ENCODE measurements around the gene CDK17.

Gene CDK17

DNA sequence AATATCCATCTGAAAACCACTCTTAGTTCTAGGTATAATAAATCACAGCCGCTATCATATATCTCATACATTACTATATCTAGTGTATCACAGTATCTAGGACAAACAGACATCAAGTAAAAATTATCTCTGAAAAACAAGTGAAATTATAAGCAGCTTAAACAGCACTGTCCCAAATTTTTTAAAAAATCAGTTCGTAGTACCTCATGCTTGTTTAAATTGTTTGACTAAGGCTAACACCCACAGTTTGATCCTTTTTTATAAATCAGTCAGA lies 33.9 kb downstream of the CDK17 start:
- Histone ChIP-seq H3K27me3 (ENCODE audit: control insufficient read depth, insufficient read depth, low read length) (no peaks in the 10 kb centered on the region), H3K27ac (ENCODE audit: low read depth, low read length) (no peak overlapping the region)

DNA sequence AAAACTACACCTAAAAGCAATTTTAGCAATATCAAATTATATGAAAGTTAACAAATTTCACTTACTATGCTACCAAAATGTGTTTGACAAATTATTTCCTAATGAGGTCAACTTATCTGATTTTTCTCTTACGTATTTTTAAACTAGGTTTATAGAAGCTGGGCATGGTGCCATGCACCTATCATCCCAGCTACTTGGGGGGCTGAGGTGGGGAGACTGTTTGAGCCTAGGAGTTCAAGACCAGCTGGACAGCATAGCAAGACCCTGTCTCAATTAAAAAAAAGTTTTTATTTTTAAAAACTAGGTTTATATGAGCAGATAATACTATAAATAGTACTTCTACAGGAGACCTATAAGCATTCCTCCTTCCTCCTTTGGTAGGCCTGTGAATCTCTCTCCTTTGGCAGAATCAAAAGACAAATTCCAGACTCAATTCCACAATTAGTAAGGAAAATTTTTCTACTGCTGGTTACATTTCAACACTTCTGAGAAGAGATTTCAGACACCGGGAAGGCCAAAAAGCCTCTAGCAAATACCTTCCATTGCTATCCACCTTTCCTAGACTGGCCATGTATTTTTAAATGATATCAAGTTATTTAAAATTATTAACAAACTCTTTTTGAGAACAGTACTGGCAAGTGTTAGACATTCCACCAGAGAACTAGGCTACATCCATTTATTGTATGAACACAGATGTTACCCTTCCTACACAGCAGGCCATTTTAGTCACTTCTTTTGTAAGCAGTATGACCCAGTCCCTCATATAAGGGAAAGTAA lies 34.4 kb downstream of the CDK17 start:
- no peak overlapping the region for H3K9ac ChIP-seq (ENCODE audit: low read depth, low read length)
- H3K4me1 ChIP-seq (ENCODE audit: control insufficient read depth, insufficient read depth, low read length), result peaks cover 21% of the 10 kb centered on the region
- no peak overlapping the region for H3K27ac ChIP-seq (ENCODE audit: low read depth, low read length)
- H3K9me3 ChIP-seq (ENCODE audit: control insufficient read depth, insufficient read depth, low read length), result no peaks in the 10 kb centered on the region
- H3K27me3 ChIP-seq (ENCODE audit: control insufficient read depth, insufficient read depth, low read length), result no peaks in the 10 kb centered on the region
- no peak overlapping the region for H3K4me3 ChIP-seq (ENCODE audit: low read depth, low read length)
- H3K36me3 ChIP-seq (ENCODE audit: control insufficient read depth, insufficient read depth, low read length), result no peaks in the 10 kb centered on the region

More for the DNA sequence above, 33.9 kb downstream of the CDK17 start:
- Histone ChIP-seq H3K4me1 (ENCODE audit: control insufficient read depth, insufficient read depth, low read length) (peaks cover 22% of the 10 kb centered on the region), H3K9ac (ENCODE audit: low read depth, low read length) (no peak overlapping the region), H3K36me3 (ENCODE audit: control insufficient read depth, insufficient read depth, low read length) (no peaks in the 10 kb centered on the region), H3K9me3 (ENCODE audit: control insufficient read depth, insufficient read depth, low read length) (no peaks in the 10 kb centered on the region), H3K4me3 (ENCODE audit: low read depth, low read length) (no peak overlapping the region)

DNA sequence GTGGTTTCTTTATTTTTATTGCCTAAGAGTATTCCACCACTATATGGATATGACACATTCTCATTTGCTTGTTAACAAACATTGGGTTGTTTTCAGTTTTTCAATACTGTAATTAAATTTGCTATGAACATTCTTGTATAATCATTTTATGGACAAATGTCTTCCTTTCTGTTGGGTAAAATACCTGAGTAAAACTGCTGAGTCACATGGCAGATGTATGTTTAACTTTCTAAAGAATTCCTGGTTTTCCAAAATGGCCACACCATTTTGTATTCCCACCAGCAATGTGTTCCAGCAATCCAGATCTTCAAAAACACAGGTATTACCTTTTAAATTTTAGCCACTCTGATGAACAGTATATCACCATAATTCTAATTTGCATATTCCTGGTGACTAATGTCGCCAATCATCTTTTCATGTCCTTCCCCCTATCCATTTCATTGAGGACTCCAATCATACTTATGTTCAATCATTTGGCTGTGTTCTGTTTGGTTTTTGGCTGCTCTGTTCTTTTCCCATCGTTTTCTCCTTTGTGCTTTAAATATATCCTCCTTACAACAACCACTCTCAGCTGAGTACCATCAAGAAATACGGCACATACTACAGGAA lies 36.0 kb downstream of the CDK17 start:
- no peak overlapping the region for H3K27ac ChIP-seq (ENCODE audit: low read depth, low read length)
- no peak overlapping the region for H3K4me3 ChIP-seq (ENCODE audit: low read depth, low read length)
- H3K4me1 ChIP-seq (ENCODE audit: control insufficient read depth, insufficient read depth, low read length), result peaks cover 16% of the 10 kb centered on the region
- no peaks in the 10 kb centered on the region for H3K36me3 ChIP-seq (ENCODE audit: control insufficient read depth, insufficient read depth, low read length)
- H3K9me3 ChIP-seq (ENCODE audit: control insufficient read depth, insufficient read depth, low read length), result no peaks in the 10 kb centered on the region
- H3K9ac ChIP-seq (ENCODE audit: low read depth, low read length), result no peak overlapping the region
- H3K27me3 ChIP-seq (ENCODE audit: control insufficient read depth, insufficient read depth, low read length), result no peaks in the 10 kb centered on the region

DNA sequence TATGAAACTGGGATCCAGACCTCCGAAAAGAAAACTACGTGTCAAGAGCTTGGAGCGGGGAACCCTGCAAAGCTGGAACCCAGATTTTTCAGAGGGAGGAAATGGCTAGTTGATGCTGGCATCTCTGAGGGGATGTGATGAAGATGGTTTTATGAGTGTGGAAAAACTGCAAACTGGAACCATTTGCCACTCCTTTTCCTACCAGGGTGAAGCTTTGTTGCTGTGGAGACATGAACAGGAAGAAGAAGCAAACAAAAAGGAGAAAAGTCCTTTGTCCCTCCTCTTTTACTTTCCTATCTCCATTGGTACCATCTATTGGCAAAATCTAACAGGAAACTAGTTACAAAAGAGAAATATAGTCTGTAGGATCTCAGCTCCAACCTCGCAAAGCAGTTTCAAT lies 39.2 kb downstream of the CDK17 start:
- no peaks in the 10 kb centered on the region for H3K9me3 ChIP-seq (ENCODE audit: control insufficient read depth, insufficient read depth, low read length)
- no peaks in the 10 kb centered on the region for H3K27me3 ChIP-seq (ENCODE audit: control insufficient read depth, insufficient read depth, low read length)
- H3K27ac ChIP-seq (ENCODE audit: low read depth, low read length), result no peak overlapping the region
- peaks cover 6% of the 10 kb centered on the region for H3K4me1 ChIP-seq (ENCODE audit: control insufficient read depth, insufficient read depth, low read length)
- no peaks in the 10 kb centered on the region for H3K36me3 ChIP-seq (ENCODE audit: control insufficient read depth, insufficient read depth, low read length)
- H3K4me3 ChIP-seq (ENCODE audit: low read depth, low read length), result no peak overlapping the region
- H3K9ac ChIP-seq (ENCODE audit: low read depth, low read length), result no peak overlapping the region

DNA sequence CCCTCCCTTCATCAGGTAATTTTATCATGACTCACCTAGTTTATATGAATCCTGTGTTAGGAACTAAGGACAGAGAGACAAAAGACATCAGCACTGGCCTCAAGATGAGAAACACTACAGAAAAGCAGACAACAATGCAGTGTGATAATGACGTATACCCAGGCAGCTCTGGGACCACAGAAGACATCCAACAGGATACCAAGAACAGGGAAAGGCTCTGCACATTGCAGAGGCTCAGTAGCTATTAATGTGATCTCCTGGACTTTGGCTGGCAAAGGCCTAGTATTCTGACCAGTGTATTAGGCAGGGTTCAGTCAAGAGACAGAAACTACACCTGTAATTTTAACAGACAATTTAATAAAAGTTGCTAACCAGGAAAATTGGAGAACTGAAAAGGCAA lies 39.7 kb downstream of the CDK17 start:
- no peaks in the 10 kb centered on the region for H3K9me3 ChIP-seq (ENCODE audit: control insufficient read depth, insufficient read depth, low read length)
- H3K4me3 ChIP-seq (ENCODE audit: low read depth, low read length), result no peak overlapping the region
- no peaks in the 10 kb centered on the region for H3K36me3 ChIP-seq (ENCODE audit: control insufficient read depth, insufficient read depth, low read length)
- H3K27me3 ChIP-seq (ENCODE audit: control insufficient read depth, insufficient read depth, low read length), result no peaks in the 10 kb centered on the region
- peaks cover 6% of the 10 kb centered on the region for H3K4me1 ChIP-seq (ENCODE audit: control insufficient read depth, insufficient read depth, low read length)
- no peak overlapping the region for H3K27ac ChIP-seq (ENCODE audit: low read depth, low read length)
- H3K9ac ChIP-seq (ENCODE audit: low read depth, low read length), result no peak overlapping the region

DNA sequence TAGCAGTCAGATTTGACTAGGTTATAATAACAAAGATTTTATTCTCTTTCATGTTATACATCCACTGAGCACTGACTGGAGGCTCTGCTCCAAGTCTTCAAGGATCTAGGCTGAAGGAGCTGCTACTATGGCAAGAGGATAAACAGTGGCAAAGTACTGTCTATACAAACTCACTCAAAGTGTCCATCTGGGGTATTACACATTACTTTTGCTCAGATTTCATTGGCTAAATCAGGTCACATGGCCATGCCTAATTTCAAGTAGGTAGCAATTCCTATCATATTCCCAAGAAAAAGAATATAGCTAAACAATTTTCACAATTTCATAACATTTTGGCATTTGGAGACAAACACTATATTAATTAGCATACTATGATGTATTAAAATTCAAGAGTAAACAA lies 40.9 kb downstream of the CDK17 start:
- Histone ChIP-seq H3K9me3 (ENCODE audit: control insufficient read depth, insufficient read depth, low read length) (no peaks in the 10 kb centered on the region), H3K4me3 (ENCODE audit: low read depth, low read length) (no peak overlapping the region), H3K9ac (ENCODE audit: low read depth, low read length) (no peak overlapping the region), H3K27me3 (ENCODE audit: control insufficient read depth, insufficient read depth, low read length) (no peaks in the 10 kb centered on the region), H3K4me1 (ENCODE audit: control insufficient read depth, insufficient read depth, low read length) (peaks cover 7% of the 10 kb centered on the region), H3K36me3 (ENCODE audit: control insufficient read depth, insufficient read depth, low read length) (no peaks in the 10 kb centered on the region), H3K27ac (ENCODE audit: low read depth, low read length) (no peak overlapping the region)

DNA sequence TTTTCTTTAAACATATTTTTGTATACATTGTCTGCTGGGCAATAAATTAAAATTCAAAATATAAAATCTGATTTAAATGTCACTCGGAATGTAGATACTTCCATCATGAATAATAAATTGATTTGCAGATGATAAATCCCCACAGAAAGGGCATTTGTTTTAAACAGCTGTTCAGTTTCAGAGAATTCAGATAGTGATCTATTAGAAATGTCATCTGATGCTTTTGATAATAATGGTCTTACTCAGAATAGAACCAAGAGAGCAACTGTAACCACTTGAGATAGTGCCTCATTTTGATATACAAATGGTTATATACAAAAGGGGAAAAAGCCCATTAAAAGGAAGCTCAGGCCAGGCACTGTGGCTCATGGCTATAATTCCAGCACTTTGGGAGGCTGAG lies 43.4 kb downstream of the CDK17 start:
- Histone ChIP-seq H3K27me3 (ENCODE audit: control insufficient read depth, insufficient read depth, low read length) (no peaks in the 10 kb centered on the region), H3K27ac (ENCODE audit: low read depth, low read length) (no peak overlapping the region), H3K4me3 (ENCODE audit: low read depth, low read length) (no peak overlapping the region), H3K36me3 (ENCODE audit: control insufficient read depth, insufficient read depth, low read length) (no peaks in the 10 kb centered on the region), H3K4me1 (ENCODE audit: control insufficient read depth, insufficient read depth, low read length) (peaks cover 15% of the 10 kb centered on the region), H3K9me3 (ENCODE audit: control insufficient read depth, insufficient read depth, low read length) (no peaks in the 10 kb centered on the region), H3K9ac (ENCODE audit: low read depth, low read length) (no peak overlapping the region)

DNA sequence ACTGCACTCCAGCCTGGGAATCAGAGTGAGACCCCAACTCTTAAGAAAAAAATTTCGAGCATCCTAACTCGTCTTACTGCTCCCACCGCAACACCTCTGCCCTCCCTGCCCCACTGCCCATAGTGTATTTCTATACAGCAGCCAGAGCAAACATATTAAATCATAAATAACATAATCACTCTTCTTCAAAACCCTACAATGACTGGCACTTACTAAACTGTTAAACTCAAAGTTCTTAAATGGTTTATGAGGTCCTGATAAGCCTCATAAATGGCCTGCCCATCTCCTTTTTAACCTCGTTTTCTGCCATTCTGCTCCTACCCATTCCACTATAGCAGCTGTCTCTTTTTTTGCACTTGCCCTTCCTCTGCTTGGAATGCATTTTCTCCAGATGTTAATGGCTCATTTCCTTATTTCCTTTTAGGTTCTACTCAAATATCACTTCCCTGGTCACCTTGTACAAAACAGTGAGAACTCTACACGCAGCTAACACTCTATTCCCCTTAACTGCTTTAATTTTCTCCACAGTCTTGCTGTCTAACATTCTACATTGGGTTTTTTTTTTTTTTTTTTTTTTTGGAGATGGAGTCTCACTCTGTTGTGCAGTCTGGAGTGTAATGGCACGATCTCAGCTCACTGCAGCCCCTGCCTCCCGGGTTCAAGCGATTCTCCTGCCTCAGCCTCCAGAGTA lies 45.2 kb downstream of the CDK17 start:
- H3K4me3 ChIP-seq (ENCODE audit: low read depth, low read length), result no peak overlapping the region
- H3K36me3 ChIP-seq (ENCODE audit: control insufficient read depth, insufficient read depth, low read length), result no peaks in the 10 kb centered on the region
- no peaks in the 10 kb centered on the region for H3K27me3 ChIP-seq (ENCODE audit: control insufficient read depth, insufficient read depth, low read length)
- peaks cover 9% of the 10 kb centered on the region; the same call in 1 of the 2 replicates for H3K4me1 ChIP-seq (ENCODE audit: control insufficient read depth, insufficient read depth, low read length)
- no peak overlapping the region for H3K9ac ChIP-seq (ENCODE audit: low read depth, low read length)
- no peak overlapping the region for H3K27ac ChIP-seq (ENCODE audit: low read depth, low read length)
- H3K9me3 ChIP-seq (ENCODE audit: control insufficient read depth, insufficient read depth, low read length), result no peaks in the 10 kb centered on the region

DNA sequence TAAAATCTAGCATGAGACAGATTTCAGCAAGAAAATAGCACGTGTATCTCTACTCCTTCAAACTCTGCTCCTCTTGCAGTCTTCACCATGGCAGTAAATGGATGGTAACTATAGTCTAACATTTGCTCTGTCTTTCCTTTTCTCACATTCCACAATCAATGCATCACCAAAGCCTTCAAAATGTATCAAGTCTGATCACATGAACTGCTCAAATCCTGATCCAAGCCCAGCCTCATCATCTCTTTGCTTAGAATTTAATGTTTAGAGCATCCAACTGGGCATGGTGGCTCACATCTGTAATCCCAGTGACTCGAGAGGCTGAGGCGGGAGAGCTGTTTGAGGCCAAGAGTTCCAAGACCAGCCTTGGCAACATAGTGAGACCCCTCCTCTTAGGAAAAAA lies 45.9 kb downstream of the CDK17 start:
- H3K4me3 ChIP-seq (ENCODE audit: low read depth, low read length), result no peak overlapping the region
- no peaks in the 10 kb centered on the region for H3K27me3 ChIP-seq (ENCODE audit: control insufficient read depth, insufficient read depth, low read length)
- no peaks in the 10 kb centered on the region for H3K9me3 ChIP-seq (ENCODE audit: control insufficient read depth, insufficient read depth, low read length)
- H3K4me1 ChIP-seq (ENCODE audit: control insufficient read depth, insufficient read depth, low read length), result peaks cover 9% of the 10 kb centered on the region; the same call in 1 of the 2 replicates
- H3K9ac ChIP-seq (ENCODE audit: low read depth, low read length), result no peak overlapping the region
- H3K36me3 ChIP-seq (ENCODE audit: control insufficient read depth, insufficient read depth, low read length), result no peaks in the 10 kb centered on the region
- H3K27ac ChIP-seq (ENCODE audit: low read depth, low read length), result no peak overlapping the region

DNA sequence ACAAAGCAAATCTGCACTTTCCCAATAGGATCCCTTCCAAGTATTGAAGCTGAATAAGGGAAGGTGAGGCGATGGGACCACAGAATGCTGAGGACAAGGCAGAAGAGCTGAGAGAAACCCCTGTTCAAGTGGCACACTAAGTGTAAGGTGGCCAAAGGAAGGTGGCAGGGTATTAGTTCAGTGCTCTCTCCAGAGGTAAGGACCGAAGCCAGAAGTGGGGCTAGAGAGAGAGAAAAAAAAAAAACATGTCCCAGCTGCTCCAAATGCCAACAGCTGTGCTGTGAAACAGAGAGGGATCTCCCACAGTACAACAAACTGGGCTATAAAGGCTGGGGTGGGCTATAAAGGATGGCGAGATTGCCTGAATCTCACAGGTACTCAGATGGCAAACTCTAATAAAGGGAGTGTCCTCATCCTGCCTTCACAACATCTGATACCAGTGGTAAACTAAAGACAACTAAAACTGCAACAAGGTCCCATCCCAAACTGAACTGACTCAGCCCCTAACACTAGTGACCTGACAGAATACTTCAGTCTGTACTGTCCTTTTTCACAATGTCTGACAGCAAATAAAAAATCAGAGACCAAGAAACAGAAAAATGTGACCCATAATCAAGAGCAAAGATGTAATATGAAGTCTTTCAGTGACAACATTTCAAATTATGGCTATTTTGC lies 47.9 kb downstream of the CDK17 start:
- no peaks in the 10 kb centered on the region for H3K27me3 ChIP-seq (ENCODE audit: control insufficient read depth, insufficient read depth, low read length)
- no peak overlapping the region for H3K27ac ChIP-seq (ENCODE audit: low read depth, low read length)
- no peaks in the 10 kb centered on the region for H3K9me3 ChIP-seq (ENCODE audit: control insufficient read depth, insufficient read depth, low read length)
- no peaks in the 10 kb centered on the region for H3K36me3 ChIP-seq (ENCODE audit: control insufficient read depth, insufficient read depth, low read length)
- no peak overlapping the region for H3K4me3 ChIP-seq (ENCODE audit: low read depth, low read length)
- peaks cover 9% of the 10 kb centered on the region; the same call in 1 of the 2 replicates for H3K4me1 ChIP-seq (ENCODE audit: control insufficient read depth, insufficient read depth, low read length)
- no peak overlapping the region for H3K9ac ChIP-seq (ENCODE audit: low read depth, low read length)

DNA sequence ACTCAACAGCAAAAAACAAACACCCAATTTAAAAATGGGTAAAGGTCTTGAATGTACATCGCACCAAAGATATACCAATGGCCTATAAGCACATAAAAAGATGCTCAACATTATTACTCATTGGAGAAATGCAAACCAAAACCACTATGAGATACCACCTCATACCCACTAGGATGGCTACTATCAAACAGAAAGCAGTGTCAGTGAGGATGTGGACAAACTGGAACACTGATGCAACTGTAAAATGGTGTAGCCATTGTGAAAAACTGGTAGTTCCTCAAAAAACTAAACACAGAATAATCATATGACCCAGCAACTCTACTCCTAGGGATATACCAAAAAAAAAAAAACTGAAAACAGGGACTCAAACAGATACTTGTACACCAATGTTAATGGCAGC lies 49.3 kb downstream of the CDK17 start:
- H3K9me3 ChIP-seq (ENCODE audit: control insufficient read depth, insufficient read depth, low read length), result no peaks in the 10 kb centered on the region

More for the DNA sequence above, 49.3 kb downstream of the CDK17 start:
- Histone ChIP-seq H3K9ac (ENCODE audit: low read depth, low read length) (no peak overlapping the region), H3K27ac (ENCODE audit: low read depth, low read length) (no peak overlapping the region), H3K4me1 (ENCODE audit: control insufficient read depth, insufficient read depth, low read length) (peaks cover 14% of the 10 kb centered on the region; the same call in 1 of the 2 replicates), H3K27me3 (ENCODE audit: control insufficient read depth, insufficient read depth, low read length) (no peaks in the 10 kb centered on the region), H3K36me3 (ENCODE audit: control insufficient read depth, insufficient read depth, low read length) (no peaks in the 10 kb centered on the region), H3K4me3 (ENCODE audit: low read depth, low read length) (no peak overlapping the region)

All from HUES48 (cell line).